K562 (cell line): ENCODE data around the gene TCFL5. TPM values are rescaled to one million over a fixed set of nuclear protein-coding genes. Genes with fewer than 3 reads are reported as not detected.

ENCODE experiments used
- ATAC-seq: fragments of 200-7000 bp; cut with Tn5 transposase; 3 replicates; pipeline ENCODE4 v1.9.1; 2020; ENCODE audit warnings: moderate library complexity
- BruUV-seq: library from RNA; stranded (reverse); fragments of 400-500 nt; replicated peaks from 2 replicates; lab custom pipeline; 2021; lab: Mats Ljungman, UMichigan
- CTCF ChIA-PET: fragments of 300-600 bp; formaldehyde crosslinking; extraction: SDS; loops from one replicate; lab custom pipeline; 2021; ENCODE audit warnings: low intra/inter-chr PET ratio; lab: Yijun Ruan, JAX
- POLR2A ChIA-PET: fragments of 300-600, 350-650 bp; sonication (Branson Sonifier 250); formaldehyde crosslinking; extraction: SDS; loops from one replicate; lab custom pipeline; 2021; ENCODE audit warnings: antibody characterized with exemption, inconsistent platforms; lab: Yijun Ruan, JAX
- DNase-seq, 4 experiments: peaks; one replicate each; pipeline versions ENCODE4 v3.0.0 to v3.0.0-alpha.2; 2011 to 2018; ENCODE audit warnings: low spot score in 3 of 4, mixed read lengths in 3 of 4; ENCODE audit errors: extremely low read depth in 1 of 4
- FAIRE-seq: peaks from 2 replicates; lab custom pipeline; 2011; peaks lifted over from hg19 to GRCh38; lab: Jason Lieb, UNC
- H2AFZ ChIP-seq: 2 replicates; pipeline ENCODE4 v1.6.0; 2011; ENCODE audit warnings: low read depth, low read length, control low read depth, inconsistent platforms
- H3K27ac ChIP-seq: fragments of 200-600 bp; 3 replicates; pipeline ENCODE4 v1.8.0; 2011; ENCODE audit warnings: low read depth, mild to moderate bottlenecking, control low read depth, inconsistent platforms, low read length, moderate library complexity, mixed read lengths; ENCODE audit errors: extremely low read depth
- H3K27me3 ChIP-seq, 2 experiments: fragments of 300-600 bp in 1 of 2; 2 replicates in 1 of 2; 3 replicates in 1 of 2; pipeline versions ENCODE4 v1.6.0 to v1.8.0; 2011; ENCODE audit warnings: inconsistent platforms in 2 of 2, low read length in 2 of 2, mild to moderate bottlenecking in 1 of 2, mixed read lengths in 1 of 2, moderate library complexity in 1 of 2; ENCODE audit not compliant: control insufficient read depth in 2 of 2, insufficient read depth in 2 of 2
- H3K36me3 ChIP-seq: fragments of 300-600 bp; 3 replicates; pipeline ENCODE4 v1.8.0; 2011; ENCODE audit warnings: mild to moderate bottlenecking, low read length, inconsistent platforms; ENCODE audit not compliant: control insufficient read depth, insufficient read depth
- H3K4me1 ChIP-seq, 2 experiments: fragments of 200-600 bp in 1 of 2; replicated peaks in 1 of 2; 2 replicates in 1 of 2; 3 replicates in 1 of 2; pipeline versions ENCODE4 v1.5.1 to v1.8.0; 2011; ENCODE audit warnings: inconsistent platforms in 2 of 2, low read length in 2 of 2, mild to moderate bottlenecking in 1 of 2, mixed read lengths in 1 of 2, moderate library complexity in 1 of 2; ENCODE audit not compliant: control insufficient read depth in 2 of 2, insufficient read depth in 2 of 2
- H3K4me2 ChIP-seq: 2 replicates; pipeline ENCODE4 v1.6.1; 2011; ENCODE audit warnings: low read length, control low read depth, inconsistent platforms, mixed read lengths; ENCODE audit not compliant: insufficient read depth
- H3K4me3 ChIP-seq: fragments of 200-600 bp; sonication (generic), shearing (Covaris generic); 2 replicates; pipeline ENCODE4 v1.5.1; 2016; ENCODE audit warnings: control low read depth, inconsistent platforms
- H3K79me2 ChIP-seq: fragments of 200-600 bp; 3 replicates; pipeline ENCODE4 v1.8.0; 2011; ENCODE audit warnings: low read length, inconsistent platforms; ENCODE audit not compliant: control insufficient read depth, insufficient read depth
- H3K9ac ChIP-seq, 2 experiments: 2 replicates each; pipeline versions ENCODE4 v1.6.0 to v1.6.1; 2011; ENCODE audit warnings: low read depth in 2 of 2, low read length in 2 of 2, control low read depth in 1 of 2, inconsistent platforms in 1 of 2, mild to moderate bottlenecking in 1 of 2, mixed read lengths in 1 of 2; ENCODE audit not compliant: insufficient read depth in 1 of 2
- H3K9me1 ChIP-seq: one replicate; pipeline ENCODE4 v1.6.0; 2011; ENCODE audit warnings: inconsistent platforms, mild to moderate bottlenecking, low read length, moderate library complexity; ENCODE audit not compliant: control insufficient read depth, insufficient read depth
- H3K9me3 ChIP-seq: replicated peaks from 2 replicates; pipeline ENCODE4 v1.5.1; 2011; ENCODE audit warnings: low read depth, low read length, inconsistent platforms; ENCODE audit not compliant: control insufficient read depth, insufficient read depth
- H4K20me1 ChIP-seq: replicated peaks from 2 replicates; pipeline ENCODE4 v1.6.1; 2011; ENCODE audit warnings: low read length, inconsistent platforms, mixed read lengths; ENCODE audit not compliant: control insufficient read depth, insufficient read depth
- EGR1 ChIP-seq: fragments of 450-650 bp; conservative IDR thresholded peaks from 2 replicates; pipeline ENCODE4 v1.6.1; 2017; ENCODE audit warnings: mild to moderate bottlenecking
- KAT7 ChIP-seq: sonication (generic); formaldehyde crosslinking; IDR thresholded peaks from 2 replicates; pipeline ENCODE4 v1.8.0; 2022; ENCODE audit warnings: missing genetic modification reagents, mild to moderate bottlenecking, borderline replicate concordance
- POLR2G ChIP-seq: fragments of 200-400 bp; formaldehyde crosslinking; IDR thresholded peaks from 2 replicates; pipeline ENCODE4 v1.6.1; 2017; ENCODE audit warnings: low read depth, mild to moderate bottlenecking, antibody characterized with exemption, low read length, moderate library complexity
- SP1 ChIP-seq: sonication (generic); formaldehyde crosslinking; IDR thresholded peaks from 2 replicates; pipeline ENCODE4 v1.8.1; 2022; ENCODE audit warnings: mild to moderate bottlenecking, missing genetic modification reagents
- TSC22D4 ChIP-seq: fragments of 450-650 bp; IDR thresholded peaks from 2 replicates; pipeline ENCODE4 v1.6.1; 2016; ENCODE audit warnings: missing genetic modification characterization, missing biosample characterization, control low read depth
- ZBTB7A ChIP-seq: IDR thresholded peaks from 2 replicates; pipeline ENCODE4 v1.6.1; 2011; ENCODE audit warnings: low read depth, mild to moderate bottlenecking, low read length, moderate library complexity, borderline replicate concordance; ENCODE audit not compliant: control insufficient read depth
- ZNF507 ChIP-seq: conservative IDR thresholded peaks from 2 replicates; pipeline ENCODE4 v1.6.1; 2017; ENCODE audit warnings: missing genetic modification characterization, missing compliant biosample characterization
- WGBS: fragments of 100-300 bp; shearing (Covaris generic); methylation state at CpG from one replicate; pipeline ENCODE4 v1.1.6; 2016; ENCODE audit warnings: low coverage, mixed read lengths; ENCODE audit not compliant: insufficient coverage; ENCODE audit errors: missing lambda C conversion rate; 5-methylcytosine and 5-hydroxymethylcytosine counted together
- in situ Hi-C: fragments of 300-500 bp; cut with MboI; formaldehyde crosslinking; loops from 4 replicates; pipeline ENCODE4 v1.15.0; 2018; ENCODE audit warnings: inconsistent platforms, mixed read lengths
- intact Hi-C: fragments of 100-400 bp; cut with micrococcal nuclease; formaldehyde crosslinking; loops from 2 replicates; pipeline ENCODE4 v1.14.2; 2022
- polyA plus RNA-seq, 8 experiments: library from polyadenylated mRNA; depleted of rRNA in 4 of 8; stranded (reverse) in 5 of 8; unstranded in 3 of 8; fragments of >200 nt; fragmentation: Nextera tagmentation in 2 of 8; fragmentation: Illumina TruSeq in 1 of 8; extraction: Ambion mirVana in 2 of 8; extraction: Trizol in 1 of 8; gene quantifications; 2 replicates each; pipeline versions ENCODE4 v1.2.1 to v1.2.3, GENCODE V29; 2011 to 2014; ENCODE audit warnings: inconsistent platforms in 1 of 8, missing spikeins in 1 of 8
- total RNA-seq, 7 experiments: library from RNA; depleted of rRNA in 6 of 7; stranded (reverse); fragments of >200 nt in 6 of 7; fragmentation: Illumina TruSeq in 2 of 7; extraction: Trizol in 2 of 7; gene quantifications; 2 replicates each; pipeline versions ENCODE4 v1.2.1 to v1.2.3, GENCODE V29; 2011 to 2021; ENCODE audit warnings: low replicate concordance in 1 of 7

TCFL5 gene
- total and polyA plus RNA-seq, 9 of the 15 experiments (the other 6 are each of a cell fraction or from before 2014, with no cell fraction given): 1.00 to 12.6 (median 9.1) TPM

DNA sequence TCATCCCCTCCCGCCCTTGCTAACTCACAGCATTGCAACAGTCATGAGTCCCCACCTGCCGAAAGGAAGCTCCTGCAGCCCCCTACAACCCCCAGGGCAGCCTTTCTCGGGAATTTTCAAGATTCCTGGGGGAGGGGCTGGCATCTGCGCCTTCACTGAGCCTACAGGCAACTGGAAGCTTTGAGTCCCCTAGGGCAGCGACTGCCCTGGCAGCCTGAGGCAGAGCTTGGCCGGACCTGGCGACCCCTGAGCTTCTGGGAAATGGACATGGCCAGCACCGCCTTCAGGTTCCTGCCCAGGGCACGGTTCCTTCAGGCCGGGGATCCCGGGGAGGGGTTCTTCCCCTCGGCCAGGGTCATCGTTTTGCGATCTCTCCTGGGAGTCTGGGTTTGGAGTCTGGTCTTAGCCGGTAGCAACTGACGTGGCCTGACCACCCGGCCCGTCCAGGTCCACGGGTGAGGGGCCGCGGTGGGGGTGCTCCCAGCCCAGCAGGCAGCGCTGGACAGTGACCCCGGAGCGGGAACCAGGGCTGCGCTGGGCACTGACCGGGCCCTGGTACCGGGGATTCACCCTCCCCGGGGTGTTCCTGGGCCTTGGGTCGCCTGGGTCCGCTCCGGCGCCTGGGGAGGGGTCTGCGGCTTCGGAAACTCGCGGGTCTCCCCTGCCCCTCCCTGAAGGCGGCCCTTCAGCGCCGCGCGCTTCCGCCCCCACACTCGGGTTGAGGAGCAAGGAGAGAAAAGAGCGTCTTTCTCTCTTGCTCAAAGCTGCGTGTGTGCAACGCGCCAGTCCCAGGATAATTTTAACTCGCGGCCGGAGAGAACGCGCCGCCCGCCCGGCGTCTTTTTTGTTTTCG lies 45.4 kb downstream of the TCFL5 start:
- Histone ChIP-seq H3K4me3 (no peak overlapping the region; the same call in 1 of the 2 replicates), H3K27me3 (peaks cover 0 to 10% of the 10 kb centered on the region in 2 experiments; a peak in 3 of 5 replicates), H4K20me1 (peaks cover 6% of the 10 kb centered on the region), H3K4me2 (no peak overlapping the region), H3K79me2 (no peaks in the 10 kb centered on the region), H3K9ac (peak overlapping the region in 1 of 2 experiments; percentile 6; a peak in 1 of 4 replicates), H2AFZ (no peak overlapping the region), H3K4me1 (peaks cover 3 to 88% of the 10 kb centered on the region in 2 experiments; a peak in 3 of 5 replicates), H3K9me1 (no peaks in the 10 kb centered on the region), H3K36me3 (peaks cover 17% of the 10 kb centered on the region; the same call in 2 of the 3 replicates), H3K9me3 (no peaks in the 10 kb centered on the region), H3K27ac (no peak overlapping the region)
- intact Hi-C loops (no loop called here), in situ Hi-C loops (no loop called here)
- 21% methylated on average over 31 of the region's 57 CpGs for WGBS
- TF ChIP-seq POLR2G: peak; percentile 44
- TF ChIP-seq ZNF507 (tag): no peak
- TF ChIP-seq SP1: no peak
- TF ChIP-seq ZBTB7A: 0 out of 2 replicates have a peak, but pooled peaks have one; percentile 24
- no peak for TF ChIP-seq TSC22D4 (tag)
- TF ChIP-seq EGR1: peak; percentile 72
- TF ChIP-seq KAT7 (CRISPR knock-in tag): no peak
- no peak for DNase-seq
- no peak for FAIRE-seq
- ChIA-PET CTCF (no interaction called here), POLR2A (interaction anchor here (0.7 kb wide), 2 partner anchors 75 to 241 kb away, joined by 3 read pairs; no protein-coding TSS in a partner anchor)
- no TSS peak for BruUV-seq
- ATAC-seq: no peak
